Measurements from ENCODE around the gene C4B.

DNA sequence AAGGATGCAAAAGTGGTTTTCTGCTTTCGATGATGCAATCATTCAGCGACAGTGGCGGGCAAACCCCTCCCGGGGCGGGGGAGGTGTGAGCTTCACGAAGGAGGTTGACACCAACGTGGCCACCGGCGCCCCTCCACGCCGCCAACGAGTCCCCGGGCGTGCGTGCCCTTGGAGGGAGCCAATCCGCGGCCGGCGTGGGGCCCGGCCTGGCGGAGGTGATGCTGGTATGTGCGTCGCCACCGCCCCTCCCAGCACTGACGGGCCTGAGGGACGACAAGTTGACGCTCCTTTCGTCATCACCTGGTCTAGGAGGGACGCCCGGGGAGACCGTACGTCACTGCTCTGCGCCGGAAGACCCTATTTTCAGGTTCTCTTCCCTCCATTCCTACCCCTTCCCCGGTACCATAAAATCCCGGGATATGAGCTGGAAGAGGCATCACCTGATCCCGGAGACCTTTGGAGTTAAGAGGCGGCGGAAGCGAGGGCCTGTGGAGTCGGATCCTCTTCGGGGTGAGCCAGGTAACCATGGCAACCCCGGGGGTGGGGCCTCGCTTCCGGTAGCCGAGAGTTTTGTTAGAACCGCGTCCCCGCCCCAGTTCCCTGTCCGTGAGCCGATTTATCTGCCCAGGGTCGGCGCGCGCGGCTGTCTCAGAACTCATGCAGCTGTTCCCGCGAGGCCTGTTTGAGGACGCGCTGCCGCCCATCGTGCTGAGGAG is 42.4 kb upstream of the C4B start, which contains the start of gene DXO:
- TF ChIP-seq, protein P1, sequence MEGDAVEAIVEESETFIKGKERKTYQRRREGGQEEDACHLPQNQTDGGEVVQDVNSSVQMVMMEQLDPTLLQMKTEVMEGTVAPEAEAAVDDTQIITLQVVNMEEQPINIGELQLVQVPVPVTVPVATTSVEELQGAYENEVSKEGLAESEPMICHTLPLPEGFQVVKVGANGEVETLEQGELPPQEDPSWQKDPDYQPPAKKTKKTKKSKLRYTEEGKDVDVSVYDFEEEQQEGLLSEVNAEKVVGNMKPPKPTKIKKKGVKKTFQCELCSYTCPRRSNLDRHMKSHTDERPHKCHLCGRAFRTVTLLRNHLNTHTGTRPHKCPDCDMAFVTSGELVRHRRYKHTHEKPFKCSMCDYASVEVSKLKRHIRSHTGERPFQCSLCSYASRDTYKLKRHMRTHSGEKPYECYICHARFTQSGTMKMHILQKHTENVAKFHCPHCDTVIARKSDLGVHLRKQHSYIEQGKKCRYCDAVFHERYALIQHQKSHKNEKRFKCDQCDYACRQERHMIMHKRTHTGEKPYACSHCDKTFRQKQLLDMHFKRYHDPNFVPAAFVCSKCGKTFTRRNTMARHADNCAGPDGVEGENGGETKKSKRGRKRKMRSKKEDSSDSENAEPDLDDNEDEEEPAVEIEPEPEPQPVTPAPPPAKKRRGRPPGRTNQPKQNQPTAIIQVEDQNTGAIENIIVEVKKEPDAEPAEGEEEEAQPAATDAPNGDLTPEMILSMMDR (IDR thresholded peaks at IDR 0.05): peak in 1 of 5 experiments; percentile 42
- TF ChIP-seq POLR2A (IDR thresholded peaks at IDR 0.05) (peak; percentile 35 to 65), EP300 (IDR thresholded peaks at IDR 0.05) (peak; percentile 94 to 96)
